ENCODE data around the gene P2RY1.
"Not testable (repeated sequence)": the region's sequence is repeated elsewhere in the genome, so short reads cannot be mapped to it uniquely, and the experiment has no call there.

The P2RY1 gene

GRCh38 chr3:152843955-152844354 is 9.0 kb downstream of the P2RY1 start:
- DNase-seq (ENCODE audit: low read depth, low spot score), result no peak
- H3K4me3 ChIP-seq (ENCODE audit: low read depth, low read length), result no peak overlapping the region
- POLR2A ChIA-PET, result no interaction called here
- CTCF ChIA-PET, result no interaction called here
- no peak for TF ChIP-seq CTCF (IDR thresholded peaks at IDR 0.05; ENCODE audit: insufficient read depth, low read length, missing control alignments)

- POLR2A ChIA-PET; H3K4me3 ChIP-seq (ENCODE audit: low read depth, low read length); CTCF ChIA-PET; DNase-seq (ENCODE audit: low read depth, low spot score): not testable (repeated sequence)
Measured at GRCh38 chr3:152846572-152847202, 11.8 kb downstream of the P2RY1 start.

- POLR2A ChIA-PET; CTCF ChIA-PET; H3K4me3 ChIP-seq (ENCODE audit: low read depth, low read length); DNase-seq (ENCODE audit: low read depth, low spot score): not testable (repeated sequence)
Measured at GRCh38 chr3:152847599-152847998, 12.7 kb downstream of the P2RY1 start.

- DNase-seq (ENCODE audit: low read depth, low spot score), result no peak
- H3K4me3 ChIP-seq (ENCODE audit: low read depth, low read length), result no peak overlapping the region
- POLR2A ChIA-PET, result no interaction called here
- CTCF ChIA-PET, result no interaction called here
- TF ChIP-seq CTCF (IDR thresholded peaks at IDR 0.05; ENCODE audit: insufficient read depth, low read length, missing control alignments), result no peak
Measured at GRCh38 chr3:152849996-152850578, 15.2 kb downstream of the P2RY1 start.

- no peak for DNase-seq (ENCODE audit: low read depth, low spot score)
- ChIA-PET CTCF (no interaction called here), POLR2A (no interaction called here)
- H3K4me3 ChIP-seq (ENCODE audit: low read depth, low read length), result no peak overlapping the region
- TF ChIP-seq CTCF (IDR thresholded peaks at IDR 0.05; ENCODE audit: insufficient read depth, low read length, missing control alignments), result no peak
Measured at GRCh38 chr3:152853196-152853595, 18.3 kb downstream of the P2RY1 start.

- POLR2A ChIA-PET, result no interaction called here
- no peak for TF ChIP-seq CTCF (IDR thresholded peaks at IDR 0.05; ENCODE audit: insufficient read depth, low read length, missing control alignments)
- CTCF ChIA-PET, result no interaction called here
Measured at GRCh38 chr3:152857082-152857481, 22.2 kb downstream of the P2RY1 start.

GRCh38 chr3:152858170-152858800 is 23.4 kb downstream of the P2RY1 start:
- H3K4me3 ChIP-seq (ENCODE audit: low read depth, low read length), result no peak overlapping the region
- POLR2A ChIA-PET, result no interaction called here
- CTCF ChIA-PET, result interaction anchor here (0.6 kb wide), 1 partner anchor 10 kb away, joined by 3 read pairs; no protein-coding TSS in a partner anchor
- TF ChIP-seq CTCF (IDR thresholded peaks at IDR 0.05; ENCODE audit: insufficient read depth, low read length, missing control alignments), result no peak
- DNase-seq (ENCODE audit: low read depth, low spot score), result no peak

More at GRCh38 chr3:152857082-152857481, 22.2 kb downstream of the P2RY1 start:
- no peak for DNase-seq (ENCODE audit: low read depth, low spot score)
- H3K4me3 ChIP-seq (ENCODE audit: low read depth, low read length), result no peak overlapping the region
